Natural killer cell (primary cell): ENCODE results near the gene PSD4. TPM values are rescaled to one million over a fixed set of nuclear protein-coding genes. Genes with fewer than 3 reads are reported as not detected.

Source experiments
- ATAC-seq, 3 donors: fragments of 150-1000 bp in 2 of 3; fragments of 200-7000 bp in 1 of 3; cut with Tn5 transposase; 1 replicate in 1 of 3; 2 replicates in 2 of 3; pipeline ENCODE4 v1.10.0; 2021; ENCODE audit warnings: mild to moderate bottlenecking in 2 of 3, moderate library complexity in 2 of 3
- DNase-seq, 2 donors: peaks; one replicate each; pipeline versions ENCODE4 v3.0.0 to v3.0.0-alpha.2; 2013 to 2021; ENCODE audit warnings: mixed read lengths in 1 of 2
- H3K27ac ChIP-seq: one replicate; pipeline ENCODE4 v1.5.1; 2013; ENCODE audit warnings: mild to moderate bottlenecking, low read length
- H3K27me3 ChIP-seq: one replicate; pipeline ENCODE4 v1.6.1; 2013; ENCODE audit warnings: low read length; ENCODE audit not compliant: control insufficient read depth, insufficient read depth
- H3K36me3 ChIP-seq: one replicate; pipeline ENCODE4 v1.6.1; 2013; ENCODE audit warnings: low read length; ENCODE audit not compliant: control insufficient read depth, insufficient read depth
- H3K4me1 ChIP-seq: one replicate; pipeline ENCODE4 v1.6.1; 2013; ENCODE audit warnings: low read length; ENCODE audit not compliant: control insufficient read depth, insufficient read depth
- H3K4me3 ChIP-seq: one replicate; pipeline ENCODE4 v1.5.1; 2013; ENCODE audit warnings: low read length
- H3K9me3 ChIP-seq: one replicate; pipeline ENCODE4 v1.6.1; 2013; ENCODE audit warnings: low read length; ENCODE audit not compliant: control insufficient read depth, insufficient read depth
- H3K27ac Mint-ChIP-seq, 2 donors: one replicate each; pipeline ENCODE4 v1.8.0; 2022; ENCODE audit warnings: mild to moderate bottlenecking in 2 of 2, mixed read lengths in 2 of 2, moderate library complexity in 1 of 2
- H3K27me3 Mint-ChIP-seq, 2 donors: one replicate each; pipeline ENCODE4 v1.8.0; 2022; ENCODE audit warnings: low read depth in 2 of 2, mixed read lengths in 2 of 2
- H3K36me3 Mint-ChIP-seq: one replicate; pipeline ENCODE4 v1.8.0; 2022; ENCODE audit warnings: mixed read lengths
- H3K4me1 Mint-ChIP-seq, 2 donors: one replicate each; pipeline ENCODE4 v1.8.0; 2022; ENCODE audit warnings: mixed read lengths in 2 of 2
- H3K4me3 Mint-ChIP-seq: one replicate; pipeline ENCODE4 v1.8.0; 2022; ENCODE audit warnings: mild to moderate bottlenecking, moderate library complexity, mixed read lengths
- H3K9me3 Mint-ChIP-seq, 2 donors: one replicate each; pipeline ENCODE4 v1.8.0; 2022; ENCODE audit warnings: mixed read lengths in 2 of 2
- CTCF ChIP-seq: fragments of 200-600 bp; IDR thresholded peaks from one replicate; pipeline ENCODE4 v1.8.0; 2022; ENCODE audit warnings: antibody characterized with exemption
- WGBS: methylation state at CpG from one replicate; pipeline ENCODE4 v1.1.7; 2013; ENCODE audit warnings: missing lambda C conversion rate; ENCODE audit not compliant: insufficient coverage; 5-methylcytosine and 5-hydroxymethylcytosine counted together
- intact Hi-C: fragments of 100-400 bp; cut with micrococcal nuclease; formaldehyde crosslinking; loops from one replicate; pipeline ENCODE4 v1.14.2; 2022
- total RNA-seq, 4 donors: library from RNA; stranded (reverse); fragments of 120-200 nt in 1 of 4; gene quantifications; one replicate each; pipeline versions ENCODE4 v1.2.3 to v1.2.4, GENCODE V29; 2013 to 2022

The PSD4 gene
- total RNA-seq, 3 donors from 2014 or later (not counting 1 experiment from before 2014, with no cell fraction given): 280 to 347 (median 340) TPM

- Histone ChIP-seq H3K9me3 (no peaks in the 10 kb centered on the region), H3K27me3 (no peaks in the 10 kb centered on the region), H3K4me1 (peaks cover 6% of the 10 kb centered on the region), H3K4me3 (no peak overlapping the region), H3K36me3 (no peaks in the 10 kb centered on the region), H3K27ac (no peak overlapping the region)
- no peak overlapping the region for H3K27ac Mint-ChIP-seq
- H3K4me3 Mint-ChIP-seq: no peak overlapping the region
- 82% methylated on average over 1 of the region's 2 CpGs for WGBS
- intact Hi-C loops: no loop called here
- H3K4me1 Mint-ChIP-seq: peaks cover 6 to 12% of the 10 kb centered on the region in 2 donors
- TF ChIP-seq CTCF: no peak
- no peaks in the 10 kb centered on the region for H3K27me3 Mint-ChIP-seq
- ATAC-seq (no peak), DNase-seq (no peak)
- H3K36me3 Mint-ChIP-seq: no peaks in the 10 kb centered on the region
- no peaks in the 10 kb centered on the region for H3K9me3 Mint-ChIP-seq
Observed at GRCh38 chr2:113142290-113142689, 31.5 kb upstream of the PSD4 start.

- WGBS: 81% methylated on average over 3 of the region's 4 CpGs
- no peak overlapping the region for H3K4me3 Mint-ChIP-seq
- H3K4me1 Mint-ChIP-seq: no peaks in the 10 kb centered on the region
- intact Hi-C loops: no loop called here
- no peaks in the 10 kb centered on the region for H3K36me3 Mint-ChIP-seq
- no peaks in the 10 kb centered on the region for H3K9me3 Mint-ChIP-seq
- H3K4me3 ChIP-seq: no peak overlapping the region
- H3K27me3 ChIP-seq: no peaks in the 10 kb centered on the region
- H3K27me3 Mint-ChIP-seq: no peaks in the 10 kb centered on the region
- ATAC-seq: no peak
- H3K27ac Mint-ChIP-seq: no peak overlapping the region
- H3K9me3 ChIP-seq: no peaks in the 10 kb centered on the region
- H3K4me1 ChIP-seq: no peaks in the 10 kb centered on the region
- no peak for DNase-seq
- TF ChIP-seq CTCF: no peak
- H3K36me3 ChIP-seq: no peaks in the 10 kb centered on the region
- no peak overlapping the region for H3K27ac ChIP-seq
Observed at GRCh38 chr2:113144259-113144658, 29.5 kb upstream of the PSD4 start.

- Histone ChIP-seq H3K36me3 (no peaks in the 10 kb centered on the region), H3K27me3 (no peaks in the 10 kb centered on the region), H3K9me3 (no peaks in the 10 kb centered on the region), H3K4me1 (no peaks in the 10 kb centered on the region), H3K4me3 (no peak overlapping the region), H3K27ac (no peak overlapping the region)
- ATAC-seq (no peak), DNase-seq (no peak)
- intact Hi-C loops: no loop called here
- TF ChIP-seq CTCF: no peak
- no peaks in the 10 kb centered on the region for H3K9me3 Mint-ChIP-seq
- H3K4me3 Mint-ChIP-seq: no peak overlapping the region
- H3K36me3 Mint-ChIP-seq: no peaks in the 10 kb centered on the region
- no peak overlapping the region for H3K27ac Mint-ChIP-seq
- H3K4me1 Mint-ChIP-seq: no peaks in the 10 kb centered on the region
- 74% methylated on average over 8 of the region's 8 CpGs for WGBS
- peaks cover 0 to 2% of the 10 kb centered on the region in 2 donors for H3K27me3 Mint-ChIP-seq
Observed at GRCh38 chr2:113148606-113149552, 24.9 kb upstream of the PSD4 start.
